PFSK-1 (cell line): ENCODE data around the gene CEP72.

Experiments used
- FOXP2 ChIP-seq: optimal IDR thresholded peaks from 2 replicates; pipeline ENCODE3; 2011; ENCODE audit warnings: borderline replicate concordance, control low read depth, inconsistent platforms; ENCODE audit not compliant: insufficient read depth; ENCODE audit errors: extremely low read length, extremely low read depth
- POLR2AphosphoS5 ChIP-seq: IDR thresholded peaks from 2 replicates; pipeline ENCODE4 v1.6.1; 2012; ENCODE audit warnings: low read depth, mild to moderate bottlenecking, control low read depth, low read length, moderate library complexity
- REST ChIP-seq, 2 experiments: IDR thresholded peaks; 2 replicates each; pipeline versions ENCODE4 v1.6.1 to v1.8.0; 2011 to 2012; ENCODE audit warnings: low read depth in 2 of 2, low read length in 2 of 2, control low read depth in 1 of 2, inconsistent platforms in 1 of 2, mild to moderate bottlenecking in 1 of 2, moderate library complexity in 1 of 2; ENCODE audit not compliant: insufficient read depth in 1 of 2
- SIN3A ChIP-seq: IDR thresholded peaks from 2 replicates; pipeline ENCODE4 v1.6.1; 2012; ENCODE audit warnings: mild to moderate bottlenecking, low read length, moderate library complexity, borderline replicate concordance; ENCODE audit not compliant: insufficient read depth
- TAF1 ChIP-seq: IDR thresholded peaks from 2 replicates; pipeline ENCODE4 v1.6.1; 2012; ENCODE audit warnings: low read length, control low read depth, borderline replicate concordance; ENCODE audit not compliant: insufficient read depth

The CEP72 gene

DNA sequence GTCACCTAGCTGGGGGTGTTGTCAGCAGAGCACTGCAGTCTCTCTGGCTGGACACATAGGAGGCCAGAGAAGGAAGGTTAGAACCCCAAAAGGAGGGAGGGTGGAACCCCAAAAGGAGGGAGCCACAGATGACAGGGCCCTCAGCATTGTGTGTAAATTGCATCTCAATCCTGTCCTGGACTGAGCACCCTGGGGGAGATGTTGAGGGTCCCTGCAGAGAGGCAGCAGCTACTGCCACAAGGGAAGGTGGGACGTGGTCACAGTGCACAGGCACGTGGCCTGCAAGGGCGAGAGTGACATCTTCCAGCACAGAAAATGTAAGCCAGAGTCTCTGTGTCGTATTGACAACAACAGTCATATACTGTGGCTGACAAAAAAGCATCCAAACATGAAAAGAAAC, 36.5 kb upstream of the CEP72 start:
- TF ChIP-seq FOXP2 (no peak), TAF1 (no peak), POLR2AphosphoS5 (no peak), SIN3A (no peak), REST (IDR thresholded peaks at IDR 0.05; ENCODE audit: insufficient read depth in 1 of 2, low read depth in 2 of 2, low read length in 2 of 2) (no peak)

GRCh38 chr5:577800-578199, 34.3 kb upstream of the CEP72 start:
- TF ChIP-seq FOXP2 = no peak
- no peak for TF ChIP-seq REST (IDR thresholded peaks at IDR 0.05; ENCODE audit: insufficient read depth in 1 of 2, low read depth in 2 of 2, low read length in 2 of 2)
- TF ChIP-seq SIN3A = no peak
- TF ChIP-seq POLR2AphosphoS5 = no peak
- no peak for TF ChIP-seq TAF1

DNA sequence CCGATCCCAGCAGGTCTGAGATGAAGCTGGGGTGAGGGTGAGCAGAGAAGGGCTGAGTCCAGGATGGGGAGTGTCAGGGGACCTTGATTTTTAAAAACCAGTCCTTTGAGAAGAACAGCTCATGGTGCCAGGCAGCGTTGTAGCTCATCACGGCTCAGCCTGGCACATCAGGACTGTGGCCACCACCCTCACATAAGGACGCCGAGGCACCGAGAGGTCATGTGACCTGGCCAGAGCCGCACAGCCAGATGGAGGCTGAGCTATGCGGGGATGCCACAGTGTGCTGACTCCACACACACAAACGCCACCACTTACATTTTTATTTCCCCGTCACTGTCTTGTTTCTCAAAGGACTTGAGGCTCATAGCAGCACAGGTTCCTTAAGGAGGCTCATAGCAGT, 32.9 kb upstream of the CEP72 start:
- no peak for TF ChIP-seq TAF1
- no peak for TF ChIP-seq REST (IDR thresholded peaks at IDR 0.05; ENCODE audit: insufficient read depth in 1 of 2, low read depth in 2 of 2, low read length in 2 of 2)
- no peak for TF ChIP-seq POLR2AphosphoS5
- TF ChIP-seq FOXP2 = no peak
- TF ChIP-seq SIN3A = no peak

- no peak for TF ChIP-seq POLR2AphosphoS5
- no peak for TF ChIP-seq REST (IDR thresholded peaks at IDR 0.05; ENCODE audit: insufficient read depth in 1 of 2, low read depth in 2 of 2, low read length in 2 of 2)
- no peak for TF ChIP-seq FOXP2
- no peak for TF ChIP-seq SIN3A
- no peak for TF ChIP-seq TAF1
These were observed 32.3 kb upstream of the CEP72 start for GRCh38 chr5:579746-580366.

- no peak for TF ChIP-seq SIN3A
- TF ChIP-seq FOXP2 = no peak
- no peak for TF ChIP-seq POLR2AphosphoS5
- TF ChIP-seq TAF1 = no peak
- no peak for TF ChIP-seq REST (IDR thresholded peaks at IDR 0.05; ENCODE audit: insufficient read depth in 1 of 2, low read depth in 2 of 2, low read length in 2 of 2)
These were observed 31.7 kb upstream of the CEP72 start for GRCh38 chr5:580436-580835.
